ENCODE results near the gene PCOLCE2.

- TF ChIP-seq POLR2AphosphoS5 (IDR thresholded peaks at IDR 0.05; ENCODE audit: borderline replicate concordance, low read depth, low read length) (no peak), EZH2 (IDR thresholded peaks at IDR 0.05) (no peak), FOXP2 (optimal IDR thresholded peaks at IDR 0.05; ENCODE audit: control extremely low read depth, extremely low read length, insufficient read depth) (no peak)
Observed at GRCh38 chr3:142935963-142936362, 47.1 kb upstream of the PCOLCE2 start.

Data from SK-N-MC (cell line).